HG03039 (cell line): ENCODE measurements around the gene CRTC1.
"Not testable (repeated sequence)": the region's sequence is repeated elsewhere in the genome, so short reads cannot be mapped to it uniquely, and the experiment has no call there.

Source experiments
- ATAC-seq: cut with Tn5 transposase; IDR thresholded peaks from one replicate; pipeline ENCODE4 v1.9.1; 2021; ENCODE audit warnings: mild to moderate bottlenecking, moderate library complexity; ENCODE audit not compliant: unreplicated experiment

The CRTC1 gene

DNA sequence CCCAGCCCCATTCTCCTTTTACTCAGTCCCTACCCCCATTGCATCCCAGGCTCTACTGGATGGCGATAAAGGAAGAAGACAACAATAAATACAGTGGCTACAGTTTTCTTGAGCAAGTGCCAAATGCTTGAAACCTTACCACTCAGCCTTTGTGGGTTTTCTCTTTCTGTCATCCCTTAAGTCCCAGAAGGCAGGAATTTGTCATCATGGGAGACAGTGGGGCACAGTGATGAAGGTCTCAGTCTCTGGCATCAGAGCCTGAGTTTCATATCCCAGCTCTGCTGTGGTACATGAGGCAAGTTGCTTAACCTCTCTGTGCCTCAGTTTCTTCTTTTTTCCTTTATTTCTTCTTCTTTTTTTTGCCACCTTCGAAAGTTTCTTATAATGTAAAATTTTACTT, 112.8 kb downstream of the CRTC1 start:
- ATAC-seq: no peak

DNA sequence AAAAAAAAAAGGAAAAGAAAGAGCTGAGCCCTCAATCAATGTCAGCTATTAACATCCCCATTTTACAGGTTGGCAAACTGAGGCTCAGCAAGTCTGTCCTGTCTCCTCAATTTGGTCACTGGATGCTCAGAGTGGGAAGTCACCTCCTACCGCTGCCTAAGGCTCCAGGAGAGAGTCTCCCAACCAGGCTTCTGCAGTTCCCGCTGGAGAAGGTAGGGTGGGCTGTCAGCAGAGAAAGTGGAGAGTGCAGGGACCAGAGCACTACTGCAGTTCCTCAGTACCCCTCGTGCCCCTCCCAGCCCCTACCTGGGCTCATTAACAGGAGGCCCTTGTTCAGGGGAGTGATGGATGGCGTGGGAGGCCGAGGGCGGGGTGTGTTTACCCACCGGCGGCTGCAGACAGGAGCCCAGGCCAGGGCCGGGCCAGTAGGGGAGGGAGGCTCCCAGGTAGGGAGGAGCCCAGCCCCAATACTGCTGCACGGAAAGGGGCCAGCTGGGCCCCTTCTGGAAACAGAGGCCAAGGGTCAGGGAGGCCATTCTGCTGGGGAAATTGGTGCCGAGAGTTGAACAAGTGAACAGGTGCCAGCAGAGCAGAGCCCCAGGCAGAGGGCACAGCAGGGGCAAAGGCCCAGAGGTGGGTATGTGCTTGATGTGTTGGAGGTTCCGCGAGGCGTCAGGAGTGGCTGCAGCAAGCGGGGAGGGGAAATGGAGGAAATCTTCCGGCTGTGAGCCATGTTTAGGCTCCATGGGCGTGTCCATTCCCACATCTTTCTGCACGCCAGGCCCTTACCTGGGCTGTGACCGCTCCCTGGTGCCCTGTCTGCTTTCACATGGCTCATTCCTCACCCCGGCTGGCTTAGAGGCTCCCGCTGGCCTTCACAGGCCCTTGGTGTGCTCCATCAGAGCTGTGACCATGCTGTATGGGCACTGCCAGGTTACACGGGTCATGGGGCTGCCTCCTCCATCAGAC, 115.2 kb downstream of the CRTC1 start:
- ATAC-seq: no peak

DNA sequence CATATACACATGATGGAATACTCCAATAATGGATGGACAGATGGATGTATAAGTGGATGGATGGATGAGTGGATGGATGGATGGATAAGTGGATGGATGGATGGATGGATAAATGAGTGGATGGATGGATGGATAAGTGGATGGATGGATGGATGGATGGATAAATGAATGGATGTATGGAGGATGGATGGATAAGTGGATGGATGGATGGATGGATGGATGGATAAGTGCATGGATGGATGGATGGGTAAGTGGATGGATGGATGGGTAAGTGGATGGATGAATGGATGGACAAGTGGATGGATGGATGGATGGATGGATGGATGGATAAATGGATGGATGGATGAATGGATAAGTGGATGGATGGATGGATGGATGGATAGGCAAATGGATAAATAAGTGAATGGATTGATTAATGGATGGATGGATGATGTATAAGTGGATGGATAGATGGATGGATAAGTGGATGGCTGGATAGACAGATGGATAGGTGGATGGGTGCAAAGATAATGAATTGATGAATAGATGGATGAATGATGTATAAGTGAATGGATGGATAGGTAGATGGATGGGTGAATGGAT, 116.0 kb downstream of the CRTC1 start:
- ATAC-seq: no peak

DNA sequence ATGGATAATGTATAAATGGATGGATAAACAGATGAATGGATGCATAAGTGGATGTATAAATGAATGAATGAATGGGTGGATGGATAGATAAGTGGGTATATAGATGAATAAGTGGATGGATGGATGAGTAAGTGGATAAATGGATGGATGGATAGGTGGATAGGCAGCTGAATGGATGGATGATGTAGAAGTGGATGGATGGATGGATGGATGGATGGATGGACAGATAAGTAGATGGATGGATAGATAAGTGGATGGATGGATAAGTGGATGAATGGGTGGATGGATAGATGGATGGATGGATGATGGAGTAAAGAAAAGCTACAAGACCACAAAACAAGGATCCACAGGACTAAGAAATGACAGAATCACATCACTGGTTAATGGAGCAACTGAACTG, 116.6 kb downstream of the CRTC1 start:
- ATAC-seq: no peak

DNA sequence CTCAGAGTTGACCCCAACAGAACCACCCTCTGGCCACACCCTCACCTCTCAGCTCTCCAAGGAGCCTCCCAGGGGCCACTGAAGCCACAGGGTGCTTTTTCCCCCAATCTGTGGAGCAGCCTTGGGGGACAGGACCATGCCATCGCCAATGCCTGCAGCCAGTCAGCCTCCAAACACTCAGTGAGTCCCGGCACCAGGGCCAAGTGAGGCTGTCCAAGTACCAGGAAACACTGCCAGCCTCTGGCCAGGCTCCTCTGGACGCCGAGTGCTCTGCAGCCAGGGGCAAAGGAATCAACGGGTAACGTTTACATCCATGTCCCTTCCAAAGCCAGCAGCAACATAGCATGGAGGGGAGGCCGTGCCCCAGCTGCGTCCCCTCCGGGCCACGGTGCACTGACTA, 117.2 kb downstream of the CRTC1 start:
- ATAC-seq: no peak

DNA sequence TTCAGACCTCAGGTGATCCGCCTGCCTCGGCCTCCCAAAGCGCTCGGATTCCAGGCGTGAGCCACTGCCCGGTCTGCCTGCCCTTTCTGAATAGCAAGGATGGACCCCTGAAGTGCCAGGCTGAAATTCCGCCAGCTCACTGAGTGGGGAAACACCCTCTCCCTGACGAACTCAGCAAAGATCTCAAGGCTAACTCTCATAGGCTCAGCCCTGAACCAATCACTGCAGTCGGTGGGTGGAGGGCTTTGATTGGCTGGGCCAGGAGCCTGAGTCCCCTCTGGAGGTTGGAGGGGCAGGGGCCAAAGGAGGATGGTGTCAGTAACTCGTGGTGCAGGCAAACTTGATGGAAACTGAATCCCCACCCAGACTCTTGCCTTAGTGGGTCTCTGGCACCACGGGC, 118.9 kb downstream of the CRTC1 start:
- ATAC-seq: no peak

DNA sequence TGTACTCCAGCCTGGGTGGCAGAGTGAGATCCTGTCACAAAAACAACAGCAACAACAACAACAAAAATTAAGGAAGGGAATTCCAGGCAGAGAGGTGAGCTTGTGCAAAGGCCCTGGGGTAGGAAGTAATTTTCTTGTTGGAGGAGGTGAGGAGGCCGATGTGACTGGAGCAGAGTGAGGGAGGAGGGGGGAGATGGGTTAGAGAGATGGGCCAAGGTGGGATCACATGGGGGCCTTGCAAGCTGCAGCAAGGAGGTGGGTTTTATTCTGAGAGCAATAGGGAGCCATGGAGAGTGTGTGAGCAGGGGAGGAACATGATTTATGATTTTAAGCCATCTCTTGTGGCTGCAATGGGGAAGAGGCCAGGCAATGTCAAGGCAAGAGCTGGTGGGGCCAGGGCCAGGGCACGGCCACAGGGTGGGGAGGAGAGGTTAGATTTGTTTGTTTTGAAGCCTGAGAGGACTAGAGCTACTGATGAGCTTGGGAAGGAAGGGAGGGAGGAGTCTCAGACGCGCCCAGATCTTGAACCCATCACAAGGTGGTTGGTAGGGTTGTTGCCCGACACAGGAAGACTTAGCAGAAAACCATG, 120.2 kb downstream of the CRTC1 start:
- no peak for ATAC-seq

DNA sequence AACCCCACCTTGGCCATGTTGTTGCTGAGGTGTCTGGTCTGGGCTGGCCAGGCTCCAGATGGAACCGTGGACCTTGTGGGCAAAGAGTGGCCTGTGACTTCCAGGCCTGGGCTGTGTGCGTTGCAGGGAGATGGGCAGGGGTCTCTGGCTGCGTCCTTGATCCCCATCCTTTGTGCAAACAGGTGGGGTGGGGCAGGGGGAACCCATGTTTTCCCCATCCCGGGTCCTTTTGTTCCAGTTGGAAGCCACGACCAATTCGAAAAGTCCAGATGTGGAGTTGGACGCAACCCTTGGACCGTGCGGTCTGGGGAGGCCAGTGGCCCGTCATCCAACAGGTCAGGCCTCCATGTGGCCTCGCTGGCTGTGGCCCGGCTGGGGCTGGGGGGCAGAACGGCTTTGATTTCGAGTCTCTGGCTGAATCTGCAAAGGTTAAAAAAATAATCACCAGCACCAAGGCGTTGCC, 120.7 kb downstream of the CRTC1 start:
- ATAC-seq: no peak

DNA sequence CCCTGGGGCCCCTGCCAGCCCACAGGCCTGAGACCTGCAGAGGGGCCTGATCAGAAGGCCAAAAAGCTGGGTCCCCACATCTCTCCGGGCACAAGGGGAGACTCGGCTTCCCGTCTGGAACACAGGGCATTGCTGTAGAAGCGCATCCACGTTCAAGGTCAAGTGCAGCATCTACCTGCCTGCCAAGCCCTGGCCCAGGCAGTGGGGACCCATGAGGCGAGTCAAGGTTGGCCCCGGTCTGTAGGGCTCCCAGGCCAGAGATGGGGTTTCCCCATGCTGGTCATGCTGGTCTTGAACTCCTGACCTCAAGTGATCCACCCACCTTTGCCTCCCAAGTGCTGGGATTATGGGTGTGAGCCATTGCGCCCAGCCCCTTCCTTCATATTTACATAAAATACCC, 121.2 kb downstream of the CRTC1 start:
- ATAC-seq: no peak

DNA sequence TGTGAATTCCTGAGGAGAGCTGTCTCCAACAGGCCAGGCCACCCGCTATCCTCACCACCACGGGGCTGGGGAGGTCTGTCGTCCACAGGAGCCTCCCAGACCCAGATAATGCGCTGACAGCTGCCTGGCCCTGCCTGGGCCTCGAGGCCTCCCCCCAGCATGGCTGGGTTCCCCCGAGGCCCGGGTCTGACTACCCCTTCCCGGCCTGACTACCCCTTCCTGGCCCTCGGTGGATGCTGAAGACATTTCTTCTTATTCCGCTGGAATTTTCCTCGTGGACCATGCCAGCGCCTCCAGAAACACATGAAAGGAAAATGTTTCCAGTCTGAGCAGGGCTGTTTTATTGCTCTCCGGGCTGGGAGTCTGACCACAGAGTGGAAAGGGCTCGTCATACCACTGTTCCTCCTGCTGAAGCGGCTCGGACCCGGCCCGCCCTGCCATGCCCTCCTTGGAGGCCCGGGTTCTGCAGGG, 124.4 kb downstream of the CRTC1 start:
- ATAC-seq: no peak

DNA sequence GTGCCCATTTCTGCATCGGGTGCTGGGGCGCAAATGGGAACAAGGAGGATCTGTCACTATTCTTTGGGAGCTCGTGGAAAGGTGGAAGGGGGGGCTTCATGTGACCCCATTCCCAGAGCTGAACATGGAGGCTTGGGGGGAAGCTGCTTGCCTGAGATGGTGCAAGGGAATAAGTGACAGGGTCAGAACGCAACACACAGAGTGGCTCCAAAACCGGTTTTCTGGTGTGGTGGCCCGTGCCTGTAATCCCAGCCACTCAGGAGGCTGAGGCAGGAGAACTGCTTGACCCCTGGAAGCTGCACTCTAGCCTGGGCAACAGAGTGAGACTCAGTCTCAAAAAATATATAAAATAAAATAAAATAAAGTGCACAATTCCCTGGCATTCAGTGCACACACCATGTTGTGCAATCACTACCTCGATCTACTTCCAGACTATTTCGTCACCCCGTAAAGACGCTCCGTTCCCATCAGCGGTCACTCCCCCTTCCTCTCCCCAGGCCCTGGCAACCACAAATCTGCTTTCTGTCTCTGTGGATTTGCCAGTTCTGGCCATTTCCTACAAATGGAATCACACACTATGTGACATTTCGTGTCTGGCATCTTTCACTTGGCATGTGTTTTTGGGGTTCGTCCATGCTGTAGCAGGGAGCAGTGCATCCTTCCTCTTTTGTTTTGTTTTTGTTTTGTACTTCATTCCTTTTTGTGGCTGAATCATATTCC, 125.8 kb downstream of the CRTC1 start:
- ATAC-seq: no peak

DNA sequence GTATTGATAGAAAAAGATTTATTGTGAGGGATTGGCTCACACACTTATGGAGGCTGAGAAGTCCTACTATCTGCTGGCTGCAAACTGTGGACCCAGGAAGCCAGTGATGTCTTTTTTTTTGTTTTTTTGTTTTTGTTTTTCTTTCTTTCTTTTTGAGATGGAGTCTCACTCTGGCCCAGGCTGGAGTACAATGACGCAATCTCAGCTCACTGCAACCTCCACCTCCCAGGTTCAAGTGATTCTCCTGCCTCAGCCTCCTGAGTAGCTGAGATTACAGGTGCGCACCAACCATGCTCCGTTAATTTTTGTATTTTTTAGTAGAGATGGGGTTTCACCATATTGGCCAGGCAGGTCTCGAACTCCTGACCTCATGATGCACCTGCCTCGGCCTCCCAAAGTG, 128.2 kb downstream of the CRTC1 start:
- ATAC-seq: not testable (repeated sequence)

DNA sequence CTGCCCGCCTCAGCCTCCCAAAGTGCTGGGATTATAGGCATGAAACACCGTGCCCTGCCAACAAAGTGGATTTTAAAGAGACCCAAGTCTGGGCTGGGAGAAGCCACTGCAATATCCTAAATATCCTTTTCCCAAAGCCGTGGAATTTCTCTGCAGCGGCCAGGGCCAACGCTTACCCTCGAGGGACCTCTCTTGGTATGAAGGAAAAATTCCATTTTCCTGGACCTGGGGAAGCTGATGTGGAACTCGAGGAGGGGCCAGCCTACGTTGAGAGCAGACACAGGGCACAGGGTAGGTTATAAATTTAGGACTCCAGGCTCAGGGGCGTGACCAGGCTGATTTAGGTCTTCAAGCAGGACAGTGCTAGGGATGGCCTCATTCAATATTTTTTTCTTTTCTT, 130.6 kb downstream of the CRTC1 start:
- ATAC-seq: no peak

DNA sequence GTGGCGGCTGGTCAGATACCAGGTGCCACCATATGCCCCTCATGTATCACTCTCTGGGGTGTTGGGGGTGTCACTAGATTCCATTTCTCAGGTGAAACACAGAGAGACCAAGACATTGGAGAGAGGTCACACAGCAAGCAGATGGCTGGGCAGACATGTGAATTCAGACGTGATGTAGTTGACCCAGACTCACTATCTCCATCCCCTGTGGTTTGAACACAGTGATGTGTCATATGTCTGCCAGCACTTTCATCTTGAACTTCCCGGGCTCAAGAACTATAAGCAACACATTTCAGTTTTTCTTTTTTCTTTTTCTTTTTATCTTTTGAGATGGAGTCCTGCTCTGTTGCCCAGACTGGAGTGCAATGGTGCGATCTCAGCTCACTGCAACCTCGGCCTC, 132.2 kb downstream of the CRTC1 start:
- no peak for ATAC-seq

DNA sequence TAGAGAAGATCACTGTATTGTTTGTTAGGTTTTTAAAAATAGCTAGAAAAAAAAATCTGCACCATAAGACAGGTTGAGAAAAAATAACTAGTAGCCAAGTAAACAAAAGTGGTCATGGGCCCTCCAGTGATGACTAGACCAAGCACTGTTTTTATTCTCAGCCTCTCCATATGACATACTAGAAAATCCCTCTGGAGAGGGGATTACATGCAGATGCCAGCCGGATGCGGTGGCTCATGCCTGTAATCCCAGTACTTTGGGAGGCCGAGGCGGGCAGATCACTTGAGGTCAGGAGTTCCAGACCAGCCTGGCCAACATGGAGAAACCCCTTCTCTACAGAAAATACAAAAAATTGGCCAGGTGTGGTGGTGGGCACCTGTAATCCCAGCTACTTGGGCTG, 133.2 kb downstream of the CRTC1 start:
- ATAC-seq: not testable (repeated sequence)

DNA sequence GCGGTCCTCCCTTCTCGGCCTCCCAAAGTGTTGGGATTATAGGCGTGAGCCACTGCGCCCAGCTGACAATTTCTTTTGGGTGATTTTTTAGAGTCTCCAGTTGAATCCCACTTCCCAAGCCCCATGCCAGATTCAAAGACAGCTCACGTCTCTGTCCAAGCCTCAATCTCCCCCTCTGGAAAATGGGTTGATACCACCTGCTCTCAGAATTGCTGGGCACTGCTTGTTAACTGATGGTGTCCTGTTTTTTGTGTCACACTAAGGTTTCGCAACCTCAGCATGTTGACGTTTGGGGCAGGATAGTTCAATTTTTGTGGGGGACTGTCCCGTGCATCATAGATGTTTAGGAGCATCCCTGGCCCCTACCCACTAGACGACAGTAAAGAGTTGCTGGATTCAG, 134.1 kb downstream of the CRTC1 start:
- no peak for ATAC-seq

DNA sequence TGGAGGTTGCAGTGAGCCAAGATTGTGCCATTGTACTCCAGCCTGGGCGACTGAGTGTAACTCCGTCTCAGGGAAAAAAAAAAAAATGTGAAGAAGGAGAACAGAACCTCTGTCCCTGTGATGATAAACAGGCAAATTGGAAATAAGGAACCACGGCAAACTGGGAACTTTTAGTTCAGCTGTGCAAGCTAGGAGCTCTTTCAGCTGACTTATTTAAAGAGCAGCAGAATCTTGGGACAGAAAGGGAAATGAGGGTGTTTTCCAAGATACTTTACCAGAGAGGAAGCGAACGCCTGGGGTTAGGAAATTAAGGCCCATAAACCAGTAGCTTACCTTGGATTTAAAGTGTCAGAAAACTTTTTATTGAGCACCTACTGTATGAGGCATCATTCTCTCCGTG, 145.3 kb downstream of the CRTC1 start:
- ATAC-seq: no peak

DNA sequence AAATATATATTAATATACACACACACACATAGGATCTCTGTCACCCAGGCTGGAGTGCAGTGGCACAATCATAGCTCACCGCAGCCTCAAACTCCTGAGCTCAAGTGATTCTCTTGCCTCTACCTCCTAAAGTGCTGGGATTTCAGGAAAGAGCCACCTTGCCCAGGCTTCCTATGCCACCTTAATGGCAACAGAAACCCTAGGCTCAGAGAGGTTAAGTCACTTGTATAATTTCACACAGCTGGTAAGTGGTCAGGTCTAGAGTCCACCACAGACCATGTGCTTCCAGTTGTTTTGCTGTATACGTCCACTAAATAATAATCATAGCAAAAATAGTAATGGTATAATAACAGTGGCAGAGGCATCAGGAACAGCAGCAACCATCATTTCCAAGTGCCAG, 147.0 kb downstream of the CRTC1 start:
- ATAC-seq: no peak

DNA sequence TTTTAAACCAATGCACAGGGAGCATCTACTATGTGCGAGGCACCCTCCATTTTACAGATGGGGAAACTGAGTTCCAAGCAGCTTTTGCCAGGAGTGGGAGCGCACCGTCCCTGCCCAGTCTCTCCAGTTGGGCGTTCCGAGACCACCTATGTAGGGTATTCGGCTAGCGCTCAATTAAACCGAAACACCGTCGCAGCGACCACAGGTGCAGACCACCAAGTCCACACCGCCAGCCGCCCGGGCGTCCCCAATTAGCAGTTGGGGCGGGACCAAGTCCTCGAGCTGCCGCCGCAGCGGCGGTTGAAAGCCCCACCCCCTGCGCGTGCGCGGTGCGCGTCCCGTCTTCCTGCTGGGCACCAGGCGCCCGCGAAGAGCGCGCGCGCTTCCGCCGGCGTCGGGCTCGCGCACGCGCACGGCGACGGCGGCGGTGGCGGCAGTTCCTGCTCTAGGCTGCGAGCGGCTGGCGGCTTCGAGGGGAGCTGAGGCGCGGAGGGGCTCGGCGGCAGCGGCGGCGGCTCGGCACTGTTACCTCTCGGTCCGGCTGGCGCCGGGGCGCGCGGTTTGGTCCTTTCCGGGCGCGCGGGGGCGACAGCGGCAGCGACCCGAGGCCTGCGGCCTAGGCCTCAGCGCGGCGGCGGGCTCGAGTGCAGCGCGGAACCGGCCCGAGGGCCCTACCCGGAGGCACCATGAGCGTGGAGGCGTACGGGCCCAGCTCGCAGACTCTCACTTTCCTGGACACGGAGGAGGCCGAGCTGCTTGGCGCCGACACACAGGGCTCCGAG, 148.2 kb downstream of the CRTC1 start, which contains the start of gene UPF1:
Gene UPF1 (plus strand): TSS at position 436 of the 782 bp plus-strand sequence. CDS start 251 bp downstream, at position 687.
- ATAC-seq: peak; percentile 66
